DND-41 (cell line): ENCODE results near the gene ITM2C.

Experiments used
- EZH2 ChIP-seq: IDR thresholded peaks from 3 replicates; pipeline ENCODE4 v1.6.1; 2012; ENCODE audit warnings: borderline replicate concordance, low read depth, mild to moderate bottlenecking, moderate library complexity, low read length, inconsistent platforms; ENCODE audit not compliant: severe bottlenecking
- TF ChIP-seq, protein P1 (sequence below): IDR thresholded peaks from 2 replicates; pipeline ENCODE4 v1.5.1; 2012; ENCODE audit warnings: borderline replicate concordance, low read length, moderate library complexity, mild to moderate bottlenecking; ENCODE audit not compliant: poor library complexity, severe bottlenecking; ENCODE audit errors: extremely low read depth

DNA sequence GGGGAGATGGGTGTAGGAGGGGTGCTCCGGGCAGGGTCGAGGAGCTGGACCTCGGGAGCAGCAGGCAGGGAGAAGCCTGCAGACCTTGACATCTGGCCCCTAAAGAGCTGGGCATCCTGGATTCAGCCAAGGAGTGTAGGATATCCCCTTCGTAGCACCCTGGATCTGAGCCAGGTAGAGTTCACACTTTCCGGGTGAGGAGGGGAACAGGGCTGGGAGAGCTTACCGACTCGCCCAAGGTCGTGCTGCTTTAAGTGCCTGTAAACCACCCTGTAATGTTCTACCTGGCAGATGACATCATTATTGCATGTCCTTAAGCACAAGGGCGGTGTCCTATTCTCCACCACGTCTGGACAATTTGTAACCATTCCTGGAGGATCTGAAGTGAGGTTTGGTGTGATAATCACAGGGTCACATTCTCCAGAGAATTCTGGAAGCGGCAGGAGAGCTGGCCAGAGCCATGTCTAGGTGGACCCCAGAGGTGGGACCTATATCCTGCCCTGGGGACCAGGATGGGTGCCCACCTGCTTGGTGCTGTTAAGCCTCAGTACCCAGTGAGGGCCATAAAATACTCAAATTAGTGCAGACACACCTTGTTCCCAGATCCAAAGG, 14.6 kb downstream of the ITM2C start:
- TF ChIP-seq, protein P1, sequence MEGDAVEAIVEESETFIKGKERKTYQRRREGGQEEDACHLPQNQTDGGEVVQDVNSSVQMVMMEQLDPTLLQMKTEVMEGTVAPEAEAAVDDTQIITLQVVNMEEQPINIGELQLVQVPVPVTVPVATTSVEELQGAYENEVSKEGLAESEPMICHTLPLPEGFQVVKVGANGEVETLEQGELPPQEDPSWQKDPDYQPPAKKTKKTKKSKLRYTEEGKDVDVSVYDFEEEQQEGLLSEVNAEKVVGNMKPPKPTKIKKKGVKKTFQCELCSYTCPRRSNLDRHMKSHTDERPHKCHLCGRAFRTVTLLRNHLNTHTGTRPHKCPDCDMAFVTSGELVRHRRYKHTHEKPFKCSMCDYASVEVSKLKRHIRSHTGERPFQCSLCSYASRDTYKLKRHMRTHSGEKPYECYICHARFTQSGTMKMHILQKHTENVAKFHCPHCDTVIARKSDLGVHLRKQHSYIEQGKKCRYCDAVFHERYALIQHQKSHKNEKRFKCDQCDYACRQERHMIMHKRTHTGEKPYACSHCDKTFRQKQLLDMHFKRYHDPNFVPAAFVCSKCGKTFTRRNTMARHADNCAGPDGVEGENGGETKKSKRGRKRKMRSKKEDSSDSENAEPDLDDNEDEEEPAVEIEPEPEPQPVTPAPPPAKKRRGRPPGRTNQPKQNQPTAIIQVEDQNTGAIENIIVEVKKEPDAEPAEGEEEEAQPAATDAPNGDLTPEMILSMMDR = no peak
- no peak for TF ChIP-seq EZH2
